ENCODE measurements around the gene FHOD3. TPM values are rescaled to one million over a fixed set of nuclear protein-coding genes. Genes with fewer than 3 reads are reported as not detected.

The FHOD3 gene
- total RNA-seq, 6 experiments from 2014 or later, result 0.44 to 1.2 (median 0.62) TPM

DNA sequence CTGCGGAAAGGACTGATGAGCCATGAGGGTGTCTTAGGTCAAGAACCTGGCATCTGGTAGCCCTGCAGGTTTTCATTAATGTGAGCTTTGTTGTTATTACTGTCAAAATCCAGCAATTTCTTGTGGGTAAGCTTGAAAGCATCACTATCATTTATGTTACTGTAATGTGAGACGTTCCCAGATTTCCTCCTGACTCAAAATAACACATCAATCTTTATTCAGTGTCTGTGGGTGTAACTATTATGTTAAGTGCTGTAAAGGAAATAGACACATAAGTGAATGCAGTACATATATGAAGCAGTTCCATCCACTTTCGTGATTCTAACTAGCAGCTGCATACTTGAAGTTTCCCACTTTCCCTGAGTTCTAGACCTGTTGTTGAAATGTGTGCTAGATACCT is 89.8 kb downstream of the FHOD3 start:
- Histone ChIP-seq H3K9me3 (no peaks in the 10 kb centered on the region), H3K4me1 (no peaks in the 10 kb centered on the region), H3K4me3 (no peak overlapping the region), H3K27ac (no peak overlapping the region), H3K36me3 (no peaks in the 10 kb centered on the region), H3K27me3 (no peaks in the 10 kb centered on the region)
- TF ChIP-seq, protein P1, sequence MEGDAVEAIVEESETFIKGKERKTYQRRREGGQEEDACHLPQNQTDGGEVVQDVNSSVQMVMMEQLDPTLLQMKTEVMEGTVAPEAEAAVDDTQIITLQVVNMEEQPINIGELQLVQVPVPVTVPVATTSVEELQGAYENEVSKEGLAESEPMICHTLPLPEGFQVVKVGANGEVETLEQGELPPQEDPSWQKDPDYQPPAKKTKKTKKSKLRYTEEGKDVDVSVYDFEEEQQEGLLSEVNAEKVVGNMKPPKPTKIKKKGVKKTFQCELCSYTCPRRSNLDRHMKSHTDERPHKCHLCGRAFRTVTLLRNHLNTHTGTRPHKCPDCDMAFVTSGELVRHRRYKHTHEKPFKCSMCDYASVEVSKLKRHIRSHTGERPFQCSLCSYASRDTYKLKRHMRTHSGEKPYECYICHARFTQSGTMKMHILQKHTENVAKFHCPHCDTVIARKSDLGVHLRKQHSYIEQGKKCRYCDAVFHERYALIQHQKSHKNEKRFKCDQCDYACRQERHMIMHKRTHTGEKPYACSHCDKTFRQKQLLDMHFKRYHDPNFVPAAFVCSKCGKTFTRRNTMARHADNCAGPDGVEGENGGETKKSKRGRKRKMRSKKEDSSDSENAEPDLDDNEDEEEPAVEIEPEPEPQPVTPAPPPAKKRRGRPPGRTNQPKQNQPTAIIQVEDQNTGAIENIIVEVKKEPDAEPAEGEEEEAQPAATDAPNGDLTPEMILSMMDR (IDR thresholded peaks at IDR 0.05), result no peak
- TF ChIP-seq POLR2A (IDR thresholded peaks at IDR 0.05), result no peak
- WGBS (ENCODE audit: insufficient coverage, low coverage, low lambda C conversion rate, missing lambda C conversion rate), result 53% methylated on average over 3 of the region's 3 CpGs
- intact Hi-C loops (cut with DNase I), result no loop called here
- ATAC-seq, result no peak
- DNase-seq, result no peak

DNA sequence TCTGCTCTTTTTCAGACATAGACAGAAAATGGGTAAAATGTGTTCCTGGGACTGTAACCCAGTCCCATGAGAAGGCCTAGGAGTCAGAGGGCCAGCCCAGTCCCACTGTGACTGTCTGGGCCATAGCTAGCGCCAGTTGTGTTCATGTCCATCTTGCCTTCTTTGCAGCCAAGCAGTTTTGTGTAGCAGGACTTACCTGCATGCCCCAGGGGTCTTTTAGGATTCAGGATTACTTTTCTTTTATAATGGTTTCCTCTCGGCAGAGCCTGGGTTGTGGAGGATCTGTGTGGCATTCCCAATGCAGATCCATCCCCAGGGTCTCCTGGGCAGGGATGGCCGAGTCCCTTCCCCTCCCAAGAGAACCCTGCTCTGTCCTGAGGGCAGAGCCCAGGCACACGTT is 90.8 kb downstream of the FHOD3 start:
- ATAC-seq, result no peak
- Histone ChIP-seq H3K36me3 (no peaks in the 10 kb centered on the region), H3K27ac (no peak overlapping the region), H3K4me3 (no peak overlapping the region), H3K4me1 (no peaks in the 10 kb centered on the region), H3K9me3 (no peaks in the 10 kb centered on the region), H3K27me3 (no peaks in the 10 kb centered on the region)
- intact Hi-C loops (cut with DNase I), result no loop called here
- no peak for TF ChIP-seq POLR2A (IDR thresholded peaks at IDR 0.05)
- TF ChIP-seq, protein P1 (IDR thresholded peaks at IDR 0.05), result no peak
- no peak for DNase-seq
- WGBS (ENCODE audit: insufficient coverage, low coverage, low lambda C conversion rate, missing lambda C conversion rate), result 72% methylated on average over 3 of the region's 4 CpGs

DNA sequence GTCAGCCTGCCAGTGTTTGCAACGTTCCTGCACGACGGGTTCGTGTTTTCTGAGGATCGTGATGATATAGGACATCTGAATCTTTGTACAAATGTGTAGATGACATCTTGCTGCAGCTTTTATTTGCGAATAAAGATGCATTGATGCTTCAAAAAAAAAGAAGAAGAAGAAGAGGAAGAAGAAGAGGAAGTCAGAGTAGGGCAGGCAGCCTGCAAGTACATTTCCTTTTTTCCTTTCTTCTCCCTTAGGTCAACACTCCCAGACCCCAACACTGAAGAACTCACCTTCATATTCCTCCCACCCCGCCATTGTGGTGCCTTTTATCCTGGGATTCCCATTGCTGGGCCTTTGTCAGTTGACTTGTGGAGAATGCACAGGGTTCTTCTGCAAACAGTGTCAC is 91.5 kb downstream of the FHOD3 start:
- TF ChIP-seq, protein P1 (IDR thresholded peaks at IDR 0.05), result no peak
- no peak for TF ChIP-seq POLR2A (IDR thresholded peaks at IDR 0.05)
- no peaks in the 10 kb centered on the region for H3K27me3 ChIP-seq
- intact Hi-C loops (cut with DNase I), result no loop called here
- H3K36me3 ChIP-seq, result no peaks in the 10 kb centered on the region
- DNase-seq (no peak), ATAC-seq (no peak)
- WGBS (ENCODE audit: insufficient coverage, low coverage, low lambda C conversion rate, missing lambda C conversion rate), result 68% methylated on average over 4 of the region's 7 CpGs
- no peaks in the 10 kb centered on the region for H3K9me3 ChIP-seq
- no peak overlapping the region for H3K4me3 ChIP-seq
- H3K4me1 ChIP-seq, result no peaks in the 10 kb centered on the region
- H3K27ac ChIP-seq, result no peak overlapping the region

DNA sequence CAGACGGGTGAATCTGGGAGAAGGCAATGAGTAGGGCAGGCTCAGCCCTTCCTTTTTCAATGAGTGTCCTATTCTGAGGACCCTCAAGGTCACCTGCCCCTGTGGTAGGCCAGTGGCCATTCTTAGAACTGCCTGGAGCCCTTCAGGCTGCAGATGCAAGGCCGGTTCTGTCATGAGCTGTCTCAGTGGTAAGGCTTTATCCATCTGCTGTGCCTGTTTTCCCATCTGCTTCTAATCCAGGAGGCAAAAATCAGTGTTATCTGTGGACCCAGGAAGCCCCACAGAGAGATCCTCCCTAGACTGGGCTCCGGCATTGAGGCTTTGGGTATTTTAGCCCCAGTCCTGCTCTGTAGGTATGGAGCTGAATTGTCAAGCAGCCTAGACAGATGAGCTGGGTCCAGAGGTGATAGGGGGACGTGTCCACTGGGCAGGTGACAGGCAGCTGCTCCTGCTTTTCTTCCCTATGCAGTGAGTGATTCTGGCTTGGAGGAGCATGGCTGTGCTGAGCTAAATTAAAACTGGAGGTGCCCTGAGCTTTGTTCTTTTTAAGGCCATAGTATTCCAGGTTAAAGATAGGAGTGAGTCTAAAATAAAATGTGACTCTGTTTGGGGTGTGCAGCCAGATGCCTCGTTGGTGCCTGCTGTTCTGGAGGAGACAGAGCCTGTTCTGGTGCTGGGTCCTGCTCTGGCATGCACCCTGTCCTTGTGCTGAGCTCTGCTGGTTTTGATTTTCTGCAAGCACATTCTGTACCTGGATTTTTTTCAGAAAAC is 92.5 kb downstream of the FHOD3 start:
- H3K36me3 ChIP-seq, result no peaks in the 10 kb centered on the region
- WGBS (ENCODE audit: insufficient coverage, low coverage, low lambda C conversion rate, missing lambda C conversion rate), result 68% methylated on average over 5 of the region's 5 CpGs
- TF ChIP-seq, protein P1 (IDR thresholded peaks at IDR 0.05), result no peak
- no peak for TF ChIP-seq POLR2A (IDR thresholded peaks at IDR 0.05)
- no peaks in the 10 kb centered on the region for H3K4me1 ChIP-seq
- no peak for DNase-seq
- no peak overlapping the region for H3K27ac ChIP-seq
- H3K27me3 ChIP-seq, result no peaks in the 10 kb centered on the region
- peak in 1 of 4 donors; percentile 12 for ATAC-seq
- H3K4me3 ChIP-seq, result no peak overlapping the region
- no peaks in the 10 kb centered on the region for H3K9me3 ChIP-seq
- intact Hi-C loops (cut with DNase I), result loop anchor here in 1 of 2 donors (10.0 kb wide), 1 partner anchor 55 kb away; no protein-coding TSS in a partner anchor
